ENCODE results near the gene GATD1. TPM values are rescaled to one million over a fixed set of nuclear protein-coding genes. Genes with fewer than 3 reads are reported as not detected.

Gene GATD1
- total and polyA plus RNA-seq, 9 of the 15 experiments (the other 6 are each of a cell fraction or from before 2014, with no cell fraction given), result 2.8 to 144 (median 36.9) TPM

DNA sequence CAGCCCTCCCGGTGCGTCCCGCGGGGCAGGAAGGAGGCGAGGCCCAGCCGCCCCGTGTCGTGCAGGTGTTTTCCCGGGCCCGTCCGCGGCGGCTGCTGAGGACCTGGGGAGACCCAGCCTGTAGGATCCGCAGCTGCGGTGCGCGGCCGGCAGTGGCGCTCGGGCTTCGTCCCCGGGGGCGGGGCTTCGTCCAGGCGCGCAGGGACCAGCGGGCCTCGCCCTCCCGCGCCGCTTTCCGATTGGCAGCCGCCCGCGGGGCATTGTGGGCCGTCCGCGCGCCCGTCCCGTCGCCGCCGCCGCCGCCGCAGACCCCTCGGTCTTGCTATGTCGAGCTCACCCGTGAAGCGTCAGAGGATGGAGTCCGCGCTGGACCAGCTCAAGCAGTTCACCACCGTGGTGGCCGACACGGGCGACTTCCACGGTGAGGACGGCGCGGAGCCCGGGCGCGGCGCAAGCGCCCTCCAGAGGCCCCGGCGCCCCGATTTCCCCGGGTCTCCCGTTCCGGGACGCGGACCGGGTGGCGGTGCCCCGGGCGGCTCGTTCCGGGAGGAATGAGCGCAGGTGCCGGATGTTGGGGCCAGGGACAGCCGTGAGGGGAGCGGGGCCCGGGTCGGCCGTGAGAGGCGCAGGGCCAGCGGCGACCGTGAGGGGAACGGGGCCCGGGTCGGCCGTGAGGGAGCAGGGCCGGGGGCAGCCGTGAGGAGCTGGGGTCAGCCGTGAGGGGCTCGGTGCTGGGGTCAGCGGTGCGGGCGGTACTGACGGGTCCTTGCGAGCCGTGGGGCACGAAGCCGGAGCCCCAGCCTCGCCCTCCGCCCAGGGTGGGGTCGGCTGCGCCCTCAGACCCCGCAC, 29.9 kb downstream of the GATD1 start, which contains the start of gene TALDO1 (continued):
- TF ChIP-seq MBD2 (IDR thresholded peaks at IDR 0.05; ENCODE audit: borderline replicate concordance, low read depth), result no peak; the same call in 1 of the 2 replicates
- no peak for TF ChIP-seq HDAC3 (IDR thresholded peaks at IDR 0.05; ENCODE audit: borderline replicate concordance, partially characterized antibody)
- TF ChIP-seq TAF15 (IDR thresholded peaks at IDR 0.05; ENCODE audit: low read depth, low read length), result no peak
- no peak for TF ChIP-seq CBFA2T3 (IDR thresholded peaks at IDR 0.05)
- no peak for TF ChIP-seq ARNT (IDR thresholded peaks at IDR 0.05)
- TF ChIP-seq CBFA2T2 (conservative IDR thresholded peaks at IDR 0.05), result no peak
- TF ChIP-seq ZNF146 (CRISPR knock-in tag; IDR thresholded peaks at IDR 0.05; ENCODE audit: unreplicated experiment), result peak; percentile 24
- no peak for TF ChIP-seq GABPA (tag; conservative IDR thresholded peaks at IDR 0.05; ENCODE audit: low read depth)
- TF ChIP-seq, protein P1, sequence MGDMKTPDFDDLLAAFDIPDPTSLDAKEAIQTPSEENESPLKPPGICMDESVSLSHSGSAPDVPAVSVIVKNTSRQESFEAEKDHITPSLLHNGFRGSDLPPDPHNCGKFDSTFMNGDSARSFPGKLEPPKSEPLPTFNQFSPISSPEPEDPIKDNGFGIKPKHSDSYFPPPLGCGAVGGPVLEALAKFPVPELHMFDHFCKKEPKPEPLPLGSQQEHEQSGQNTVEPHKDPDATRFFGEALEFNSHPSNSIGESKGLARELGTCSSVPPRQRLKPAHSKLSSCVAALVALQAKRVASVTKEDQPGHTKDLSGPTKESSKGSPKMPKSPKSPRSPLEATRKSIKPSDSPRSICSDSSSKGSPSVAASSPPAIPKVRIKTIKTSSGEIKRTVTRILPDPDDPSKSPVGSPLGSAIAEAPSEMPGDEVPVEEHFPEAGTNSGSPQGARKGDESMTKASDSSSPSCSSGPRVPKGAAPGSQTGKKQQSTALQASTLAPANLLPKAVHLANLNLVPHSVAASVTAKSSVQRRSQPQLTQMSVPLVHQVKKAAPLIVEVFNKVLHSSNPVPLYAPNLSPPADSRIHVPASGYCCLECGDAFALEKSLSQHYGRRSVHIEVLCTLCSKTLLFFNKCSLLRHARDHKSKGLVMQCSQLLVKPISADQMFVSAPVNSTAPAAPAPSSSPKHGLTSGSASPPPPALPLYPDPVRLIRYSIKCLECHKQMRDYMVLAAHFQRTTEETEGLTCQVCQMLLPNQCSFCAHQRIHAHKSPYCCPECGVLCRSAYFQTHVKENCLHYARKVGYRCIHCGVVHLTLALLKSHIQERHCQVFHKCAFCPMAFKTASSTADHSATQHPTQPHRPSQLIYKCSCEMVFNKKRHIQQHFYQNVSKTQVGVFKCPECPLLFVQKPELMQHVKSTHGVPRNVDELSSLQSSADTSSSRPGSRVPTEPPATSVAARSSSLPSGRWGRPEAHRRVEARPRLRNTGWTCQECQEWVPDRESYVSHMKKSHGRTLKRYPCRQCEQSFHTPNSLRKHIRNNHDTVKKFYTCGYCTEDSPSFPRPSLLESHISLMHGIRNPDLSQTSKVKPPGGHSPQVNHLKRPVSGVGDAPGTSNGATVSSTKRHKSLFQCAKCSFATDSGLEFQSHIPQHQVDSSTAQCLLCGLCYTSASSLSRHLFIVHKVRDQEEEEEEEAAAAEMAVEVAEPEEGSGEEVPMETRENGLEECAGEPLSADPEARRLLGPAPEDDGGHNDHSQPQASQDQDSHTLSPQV (IDR thresholded peaks at IDR 0.05), result no peak
- TF ChIP-seq, protein P2, sequence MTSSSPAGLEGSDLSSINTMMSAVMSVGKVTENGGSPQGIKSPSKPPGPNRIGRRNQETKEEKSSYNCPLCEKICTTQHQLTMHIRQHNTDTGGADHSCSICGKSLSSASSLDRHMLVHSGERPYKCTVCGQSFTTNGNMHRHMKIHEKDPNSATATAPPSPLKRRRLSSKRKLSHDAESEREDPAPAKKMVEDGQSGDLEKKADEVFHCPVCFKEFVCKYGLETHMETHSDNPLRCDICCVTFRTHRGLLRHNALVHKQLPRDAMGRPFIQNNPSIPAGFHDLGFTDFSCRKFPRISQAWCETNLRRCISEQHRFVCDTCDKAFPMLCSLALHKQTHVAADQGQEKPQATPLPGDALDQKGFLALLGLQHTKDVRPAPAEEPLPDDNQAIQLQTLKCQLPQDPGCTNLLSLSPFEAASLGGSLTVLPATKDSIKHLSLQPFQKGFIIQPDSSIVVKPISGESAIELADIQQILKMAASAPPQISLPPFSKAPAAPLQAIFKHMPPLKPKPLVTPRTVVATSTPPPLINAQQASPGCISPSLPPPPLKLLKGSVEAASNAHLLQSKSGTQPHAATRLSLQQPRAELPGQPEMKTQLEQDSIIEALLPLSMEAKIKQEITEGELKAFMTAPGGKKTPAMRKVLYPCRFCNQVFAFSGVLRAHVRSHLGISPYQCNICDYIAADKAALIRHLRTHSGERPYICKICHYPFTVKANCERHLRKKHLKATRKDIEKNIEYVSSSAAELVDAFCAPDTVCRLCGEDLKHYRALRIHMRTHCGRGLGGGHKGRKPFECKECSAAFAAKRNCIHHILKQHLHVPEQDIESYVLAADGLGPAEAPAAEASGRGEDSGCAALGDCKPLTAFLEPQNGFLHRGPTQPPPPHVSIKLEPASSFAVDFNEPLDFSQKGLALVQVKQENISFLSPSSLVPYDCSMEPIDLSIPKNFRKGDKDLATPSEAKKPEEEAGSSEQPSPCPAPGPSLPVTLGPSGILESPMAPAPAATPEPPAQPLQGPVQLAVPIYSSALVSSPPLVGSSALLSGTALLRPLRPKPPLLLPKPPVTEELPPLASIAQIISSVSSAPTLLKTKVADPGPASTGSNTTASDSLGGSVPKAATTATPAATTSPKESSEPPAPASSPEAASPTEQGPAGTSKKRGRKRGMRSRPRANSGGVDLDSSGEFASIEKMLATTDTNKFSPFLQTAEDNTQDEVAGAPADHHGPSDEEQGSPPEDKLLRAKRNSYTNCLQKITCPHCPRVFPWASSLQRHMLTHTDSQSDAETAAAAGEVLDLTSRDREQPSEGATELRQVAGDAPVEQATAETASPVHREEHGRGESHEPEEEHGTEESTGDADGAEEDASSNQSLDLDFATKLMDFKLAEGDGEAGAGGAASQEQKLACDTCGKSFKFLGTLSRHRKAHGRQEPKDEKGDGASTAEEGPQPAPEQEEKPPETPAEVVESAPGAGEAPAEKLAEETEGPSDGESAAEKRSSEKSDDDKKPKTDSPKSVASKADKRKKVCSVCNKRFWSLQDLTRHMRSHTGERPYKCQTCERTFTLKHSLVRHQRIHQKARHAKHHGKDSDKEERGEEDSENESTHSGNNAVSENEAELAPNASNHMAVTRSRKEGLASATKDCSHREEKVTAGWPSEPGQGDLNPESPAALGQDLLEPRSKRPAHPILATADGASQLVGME (CRISPR knock-in tag; IDR thresholded peaks at IDR 0.05), result 0 out of 2 replicates have a peak, but pooled peaks have one; percentile 18
- TF ChIP-seq, protein P3, sequence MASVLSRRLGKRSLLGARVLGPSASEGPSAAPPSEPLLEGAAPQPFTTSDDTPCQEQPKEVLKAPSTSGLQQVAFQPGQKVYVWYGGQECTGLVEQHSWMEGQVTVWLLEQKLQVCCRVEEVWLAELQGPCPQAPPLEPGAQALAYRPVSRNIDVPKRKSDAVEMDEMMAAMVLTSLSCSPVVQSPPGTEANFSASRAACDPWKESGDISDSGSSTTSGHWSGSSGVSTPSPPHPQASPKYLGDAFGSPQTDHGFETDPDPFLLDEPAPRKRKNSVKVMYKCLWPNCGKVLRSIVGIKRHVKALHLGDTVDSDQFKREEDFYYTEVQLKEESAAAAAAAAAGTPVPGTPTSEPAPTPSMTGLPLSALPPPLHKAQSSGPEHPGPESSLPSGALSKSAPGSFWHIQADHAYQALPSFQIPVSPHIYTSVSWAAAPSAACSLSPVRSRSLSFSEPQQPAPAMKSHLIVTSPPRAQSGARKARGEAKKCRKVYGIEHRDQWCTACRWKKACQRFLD (CRISPR knock-in tag; IDR thresholded peaks at IDR 0.05), result no peak
- no peak for TF ChIP-seq ZNF436 (CRISPR knock-in tag; IDR thresholded peaks at IDR 0.05)
- no peak for TF ChIP-seq MAFF (IDR thresholded peaks at IDR 0.05; ENCODE audit: low read length)
- no peak for TF ChIP-seq ESRRB (CRISPR knock-in tag; IDR thresholded peaks at IDR 0.05; ENCODE audit: borderline replicate concordance)
- TF ChIP-seq RBM25 (IDR thresholded peaks at IDR 0.05; ENCODE audit: low read depth, low read length, severe bottlenecking), result peak; percentile 81
- TF ChIP-seq NBN (IDR thresholded peaks at IDR 0.05; ENCODE audit: low read depth), result no peak
- TF ChIP-seq ERF (CRISPR knock-in tag; IDR thresholded peaks at IDR 0.05), result no peak

Data from K562 (cell line).